NCI-H146 (cell line): Measurements from ENCODE around the gene C1RL.

Source experiments
- DNase-seq: peaks from one replicate; lab custom pipeline; 2025; lab: John Stamatoyannopoulos, UW

The C1RL gene

DNA sequence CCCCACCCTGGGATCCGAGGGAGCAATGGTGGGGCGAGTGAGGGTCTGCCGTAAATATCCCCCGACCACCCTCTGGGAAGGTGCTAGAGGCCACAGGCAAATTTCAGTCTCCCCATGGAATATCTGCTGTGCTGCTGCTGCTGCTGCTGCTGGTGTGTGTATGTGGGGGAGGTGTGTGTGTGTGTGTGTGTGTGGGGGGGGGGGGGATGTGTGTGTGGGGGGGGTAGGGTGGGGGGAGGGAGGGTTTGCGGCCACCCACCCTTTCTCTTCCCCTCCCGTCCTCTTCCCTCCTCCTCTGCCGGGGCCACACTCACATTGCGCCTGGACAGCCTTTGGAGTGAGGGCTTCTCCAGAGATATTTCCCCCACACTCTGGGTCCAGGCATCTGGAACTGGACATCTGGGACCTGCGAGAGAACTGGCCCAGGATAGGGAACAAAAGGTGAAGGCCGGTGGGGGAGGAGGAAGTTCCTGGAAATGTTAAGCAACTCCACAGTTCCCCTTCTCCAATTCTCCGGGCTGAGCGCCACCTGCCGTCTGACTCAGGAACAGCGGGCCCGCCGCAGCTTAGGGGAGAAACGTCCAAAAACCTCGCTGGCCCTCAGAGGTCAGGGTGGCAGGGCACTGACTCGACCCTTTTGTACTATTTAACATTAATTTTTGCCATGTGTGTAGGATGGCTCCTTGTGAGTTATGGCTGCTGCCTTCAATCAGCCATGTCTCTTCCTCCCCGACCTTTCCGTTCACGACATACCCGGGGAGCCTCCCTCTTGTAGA, at the start of gene C1RL:
C1RL (minus strand) TSS at position 419 of the 776 bp plus-strand sequence; CDS start at position 385, 34 bp downstream.
- DNase-seq = peak; percentile 94

GRCh38 chr12:7157391-7157790, 48.4 kb upstream of the C1RL start:
- no peak for DNase-seq

DNA sequence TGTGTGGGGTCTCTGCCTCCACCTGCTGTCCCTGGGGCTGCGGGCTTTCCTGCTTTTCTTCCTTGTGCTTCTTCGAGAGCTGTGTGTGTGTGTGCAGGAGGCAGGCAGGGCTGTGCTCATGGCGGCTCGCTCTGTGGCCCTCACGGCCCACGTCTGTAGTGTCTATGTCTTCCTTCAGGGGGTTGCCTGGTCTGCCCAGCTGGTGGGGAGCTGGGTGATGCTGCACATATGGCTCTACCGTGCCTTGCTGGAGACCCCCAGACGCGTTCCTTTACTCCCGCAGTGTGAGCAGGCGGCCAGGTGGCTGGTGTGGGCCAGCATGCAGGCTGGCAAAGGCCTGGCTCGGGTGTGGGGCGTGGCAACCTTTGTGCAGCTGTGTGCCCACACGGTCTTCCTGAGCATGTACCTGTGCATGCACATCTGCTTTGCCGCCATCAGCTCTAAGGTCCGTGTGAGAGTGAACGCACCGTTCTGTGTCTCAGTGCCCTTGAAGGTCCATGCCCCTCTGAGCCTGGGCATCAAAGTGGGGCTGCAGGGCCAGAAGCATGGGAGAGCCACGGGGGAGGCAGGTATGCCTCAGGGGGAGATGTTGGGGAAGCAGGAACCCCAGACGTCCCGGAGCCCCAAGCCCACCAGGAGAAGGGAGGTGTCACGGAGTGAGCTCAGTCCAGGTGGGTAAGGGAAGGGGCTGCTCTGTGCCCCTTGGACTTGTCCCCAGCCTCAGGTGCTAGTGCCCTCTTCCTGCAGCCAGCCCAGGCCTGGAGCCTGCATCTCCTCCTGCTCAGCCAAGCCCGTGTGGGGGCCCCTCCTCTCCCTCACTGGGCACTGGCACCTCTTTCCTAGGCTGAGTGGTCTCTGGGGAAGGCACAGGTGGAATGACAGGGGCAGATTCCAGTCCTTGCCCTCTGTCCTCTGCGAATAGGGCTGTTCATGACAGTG, 47.5 kb upstream of the C1RL start:
- DNase-seq = no peak

DNA sequence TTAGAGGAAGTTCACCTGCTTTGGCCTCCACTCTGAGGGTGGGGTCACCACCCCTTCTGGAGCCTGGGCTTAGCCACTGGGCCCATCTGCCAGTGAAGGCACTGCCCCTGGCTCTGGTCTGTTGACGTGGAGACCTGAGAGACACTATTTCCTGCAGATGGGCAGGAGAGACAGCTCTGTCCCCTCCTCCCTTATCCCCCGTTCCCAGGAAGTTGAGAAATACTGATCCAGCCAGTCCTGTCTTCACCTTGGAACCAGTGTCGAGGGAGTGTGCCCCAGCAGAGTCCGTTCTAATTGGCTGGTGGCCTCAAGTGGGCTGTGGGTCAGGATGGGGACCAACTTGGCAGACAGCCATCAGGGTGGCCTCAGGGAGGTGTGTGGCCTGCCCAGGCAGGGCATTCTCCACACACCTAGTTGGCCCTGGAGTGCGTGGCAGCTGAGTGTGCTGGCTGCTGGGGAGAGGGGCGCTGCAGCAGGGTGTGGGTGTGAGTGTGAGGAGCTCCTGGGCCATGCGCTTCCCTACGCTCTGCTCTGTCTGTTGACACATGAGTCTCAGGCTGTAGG, 46.5 kb upstream of the C1RL start:
- DNase-seq = peak; percentile 28

DNA sequence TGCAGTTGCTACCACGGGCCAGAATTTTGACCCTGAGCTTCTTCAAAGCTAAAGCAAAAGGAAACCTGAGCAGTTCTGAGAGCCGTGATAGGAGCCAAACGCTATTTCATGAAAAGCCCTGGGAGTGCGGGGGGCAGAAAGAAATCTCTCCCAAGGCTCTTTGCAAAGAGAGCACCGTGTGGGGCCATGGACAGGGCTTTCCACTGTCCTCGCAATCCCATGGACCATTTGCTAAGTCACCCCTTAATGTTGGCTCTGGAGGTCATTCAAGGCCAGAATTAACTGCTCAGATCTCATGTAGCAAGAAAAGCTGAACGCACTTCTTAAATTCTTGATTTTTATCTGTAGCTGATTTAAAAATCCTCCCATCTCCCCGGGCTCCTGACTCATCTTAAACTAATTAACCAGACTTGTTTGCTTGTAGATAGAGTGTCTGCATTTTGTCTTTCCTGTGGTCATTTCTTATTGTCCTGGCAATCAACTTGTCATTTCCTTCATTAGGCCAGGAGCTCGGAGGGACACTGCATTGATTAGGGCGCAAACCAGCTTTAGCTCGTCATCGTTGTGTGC, 46.0 kb upstream of the C1RL start:
- DNase-seq = no peak

GRCh38 chr12:7154042-7154441, 45.0 kb upstream of the C1RL start:
- DNase-seq = no peak

DNA sequence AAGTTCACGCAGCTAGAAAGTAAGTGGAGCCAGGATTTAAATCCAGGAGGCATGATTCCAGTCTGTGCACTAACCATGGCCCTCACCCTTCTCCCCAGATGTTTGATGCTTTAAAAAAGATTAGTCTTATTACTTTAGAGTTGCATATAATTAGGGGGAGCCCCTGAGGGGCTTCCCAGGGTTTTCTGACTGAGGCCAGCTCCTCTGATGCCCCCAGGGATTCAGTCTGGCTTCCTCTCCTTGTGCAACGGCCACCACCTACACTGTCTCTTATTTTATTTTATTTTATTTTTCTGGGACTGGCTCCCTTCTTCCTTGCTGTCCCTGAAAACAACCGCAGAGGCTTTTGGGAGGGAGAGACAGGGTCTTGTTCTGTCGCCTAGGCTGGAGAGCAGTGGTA, 43.8 kb upstream of the C1RL start:
- DNase-seq = no peak

- no peak for DNase-seq
Measured at GRCh38 chr12:7151532-7151931, 42.5 kb upstream of the C1RL start.

- DNase-seq = no peak
Measured at GRCh38 chr12:7150841-7151240, 41.8 kb upstream of the C1RL start.

DNA sequence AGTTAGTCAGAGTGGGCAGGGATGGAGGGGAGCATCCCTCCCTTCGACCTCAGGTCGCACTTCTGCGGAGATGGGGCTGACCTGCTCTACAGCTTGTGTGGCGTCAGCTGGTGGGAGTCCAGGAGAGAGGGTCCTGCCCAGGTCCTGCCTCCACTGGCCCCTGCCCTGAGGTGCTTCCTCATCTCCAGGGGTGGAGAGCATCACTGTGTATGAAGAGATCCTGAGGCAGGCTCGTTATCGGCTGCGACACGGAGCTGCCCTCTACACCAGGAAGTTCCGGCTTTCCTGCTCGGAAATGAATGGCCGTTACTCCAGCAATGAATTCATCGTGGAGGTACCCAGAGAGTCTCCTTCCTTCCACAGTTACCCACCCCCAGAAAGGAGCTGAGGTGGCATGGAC, 41.3 kb upstream of the C1RL start:
- DNase-seq = no peak

DNA sequence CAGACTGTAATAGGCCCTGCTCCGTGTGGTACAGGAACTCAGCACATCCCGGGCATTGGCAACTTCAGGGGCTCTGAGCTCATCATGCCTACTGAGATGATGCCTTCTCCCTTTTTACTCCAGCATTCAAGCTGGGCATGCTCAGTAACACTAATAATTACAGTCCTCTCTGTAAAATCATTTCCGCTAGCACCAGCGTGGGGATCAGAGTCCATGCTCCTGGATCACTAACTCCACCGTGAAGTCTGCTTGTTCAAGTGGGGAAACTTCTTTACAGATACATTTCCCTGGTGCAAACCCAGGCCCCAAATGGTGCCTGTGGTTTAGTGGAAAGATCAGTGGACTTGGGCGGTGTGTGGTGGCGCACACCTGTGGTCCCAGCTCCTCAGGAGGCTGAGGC, 37.9 kb upstream of the C1RL start:
- DNase-seq = no peak

DNA sequence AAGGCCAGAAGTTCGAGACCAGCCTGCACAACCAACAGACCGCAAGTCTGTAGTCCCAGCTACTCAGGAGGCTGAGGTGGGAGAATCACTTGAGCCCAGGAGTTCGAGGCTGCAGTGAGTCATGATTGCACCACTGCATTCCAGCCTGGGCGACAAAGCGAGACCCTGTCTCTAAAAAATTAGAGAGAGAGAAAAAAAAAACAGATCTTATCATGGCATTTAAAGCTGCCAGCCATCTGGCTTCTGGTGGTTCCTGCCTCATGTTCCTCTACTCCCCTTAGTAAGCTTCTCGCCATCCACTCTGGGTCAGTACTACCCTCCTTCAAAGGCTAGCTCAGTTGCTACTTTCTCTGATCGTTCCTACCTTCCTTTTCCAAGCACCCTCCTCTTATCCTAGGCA, 37.2 kb upstream of the C1RL start:
- DNase-seq = no peak

GRCh38 chr12:7145671-7146070, 36.7 kb upstream of the C1RL start:
- DNase-seq = no peak

- DNase-seq = peak; percentile 46
Measured at GRCh38 chr12:7144414-7145120, 35.6 kb upstream of the C1RL start.

- no peak for DNase-seq
Measured at GRCh38 chr12:7143564-7143963, 34.5 kb upstream of the C1RL start.

DNA sequence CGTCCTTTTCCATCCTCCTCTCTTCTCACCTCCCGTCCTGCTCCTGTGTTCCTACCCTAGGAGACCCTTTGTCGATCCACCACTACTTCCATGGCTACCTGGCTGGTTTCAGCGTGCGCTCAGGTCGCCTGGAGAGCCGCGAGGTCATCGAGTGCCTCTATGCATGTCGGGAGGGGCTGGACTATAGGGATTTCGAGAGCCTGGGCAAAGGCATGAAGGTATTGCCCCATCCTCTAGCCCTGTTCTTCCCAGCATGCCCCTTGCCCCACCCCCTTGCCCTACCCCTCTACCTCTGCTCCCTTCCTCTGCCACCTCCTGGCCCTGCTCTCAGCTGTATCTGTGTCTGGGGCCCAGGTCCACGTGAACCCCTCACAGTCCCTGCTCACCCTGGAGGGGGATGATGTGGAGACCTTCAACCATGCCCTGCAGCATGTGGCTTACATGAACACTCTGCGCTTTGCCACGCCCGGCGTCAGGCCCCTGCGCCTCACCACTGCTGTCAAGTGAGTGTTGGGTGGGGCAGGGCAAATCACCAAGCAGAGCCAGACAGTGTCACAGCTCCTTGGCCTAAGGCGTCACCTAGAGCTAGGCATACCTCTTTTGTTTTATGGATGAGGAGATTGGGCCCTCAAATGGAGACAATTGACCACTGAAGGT, 33.9 kb upstream of the C1RL start:
- DNase-seq = no peak

- DNase-seq = peak; percentile 68
Measured at GRCh38 chr12:7142056-7142644, 33.1 kb upstream of the C1RL start.

GRCh38 chr12:7141351-7142005, 32.5 kb upstream of the C1RL start:
- DNase-seq = no peak

DNA sequence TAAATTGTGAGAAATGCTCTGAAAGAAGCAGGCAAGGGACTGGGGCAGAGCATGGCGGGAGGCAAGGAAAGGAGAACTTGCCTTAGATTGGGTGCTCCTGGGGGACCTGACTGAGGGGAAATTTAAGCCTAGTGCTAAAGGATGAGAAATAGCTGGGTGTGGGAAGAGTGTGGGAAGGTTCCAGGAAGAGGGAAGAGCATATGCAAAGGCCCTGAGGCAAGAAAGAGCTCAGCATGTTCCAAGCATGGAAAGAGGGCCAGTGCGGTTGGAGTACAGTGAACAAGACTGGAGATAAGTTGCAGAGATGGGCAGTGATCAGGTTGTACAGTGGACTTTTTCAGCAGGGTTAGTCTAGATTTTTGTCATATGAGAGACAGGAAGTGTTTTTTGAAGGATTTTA, 30.2 kb upstream of the C1RL start:
- no peak for DNase-seq

DNA sequence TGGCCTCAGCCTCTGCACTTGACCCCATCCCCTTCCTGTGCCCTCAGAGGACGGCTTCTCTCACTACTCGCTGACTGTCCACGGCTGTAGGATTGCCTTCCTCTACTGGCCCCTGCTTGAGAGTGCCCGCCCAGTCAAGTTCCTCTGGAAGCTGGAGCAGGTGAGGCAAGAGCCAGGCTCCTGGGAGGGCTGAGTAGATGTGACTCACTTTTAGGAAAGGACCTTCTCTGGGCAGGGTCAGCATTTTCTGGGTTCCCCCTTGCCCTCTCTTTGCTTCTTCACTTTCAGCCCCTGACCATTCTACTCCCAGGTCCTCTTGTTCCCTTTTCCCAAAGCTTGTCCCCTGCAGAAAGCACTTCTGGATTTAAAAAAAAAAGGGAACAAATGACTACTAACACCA, 28.9 kb upstream of the C1RL start:
- DNase-seq = no peak
